NCI-H1694 (cell line): ENCODE results near the gene CETP.

ENCODE experiments used
- DNase-seq: peaks from one replicate; lab custom pipeline; 2025; lab: John Stamatoyannopoulos, UW

CETP gene

GRCh38 chr16:57021757-57022156 lies 60.0 kb downstream of the CETP start:
- DNase-seq = no peak

- DNase-seq = no peak
Measured at GRCh38 chr16:57022445-57022844, 60.7 kb downstream of the CETP start.

GRCh38 chr16:57023541-57024249 lies 61.9 kb downstream of the CETP start:
- no peak for DNase-seq

GRCh38 chr16:57024894-57025680 lies 63.3 kb downstream of the CETP start:
- DNase-seq = no peak

DNA sequence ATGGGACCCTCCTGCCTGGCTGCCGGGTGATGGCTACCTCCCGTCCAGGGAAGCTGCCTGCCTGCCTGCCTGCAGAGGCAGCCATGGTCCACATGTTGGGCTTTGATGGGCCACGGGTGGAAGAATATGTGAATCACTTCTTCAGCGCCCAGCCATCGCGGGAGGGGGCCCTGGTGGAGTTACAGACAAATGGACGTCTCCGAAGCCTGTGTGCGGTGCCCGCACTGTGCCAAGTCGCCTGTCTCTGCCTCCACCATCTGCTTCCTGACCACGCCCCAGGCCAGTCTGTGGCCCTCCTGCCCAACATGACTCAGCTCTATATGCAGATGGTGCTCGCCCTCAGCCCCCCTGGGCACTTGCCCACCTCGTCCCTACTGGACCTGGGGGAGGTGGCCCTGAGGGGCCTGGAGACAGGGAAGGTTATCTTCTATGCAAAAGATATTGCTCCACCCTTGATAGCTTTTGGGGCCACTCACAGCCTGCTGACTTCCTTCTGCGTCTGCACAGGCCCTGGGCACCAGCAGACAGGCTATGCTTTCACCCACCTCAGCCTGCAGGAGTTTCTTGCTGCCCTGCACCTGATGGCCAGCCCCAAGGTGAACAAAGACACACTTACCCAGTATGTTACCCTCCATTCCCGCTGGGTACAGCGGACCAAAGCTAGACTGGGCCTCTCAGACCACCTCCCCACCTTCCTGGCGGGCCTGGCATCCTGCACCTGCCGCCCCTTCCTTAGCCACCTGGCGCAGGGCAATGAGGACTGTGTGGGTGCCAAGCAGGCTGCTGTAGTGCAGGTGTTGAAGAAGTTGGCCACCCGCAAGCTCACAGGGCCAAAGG lies 64.4 kb downstream of the CETP start:
- no peak for DNase-seq

DNA sequence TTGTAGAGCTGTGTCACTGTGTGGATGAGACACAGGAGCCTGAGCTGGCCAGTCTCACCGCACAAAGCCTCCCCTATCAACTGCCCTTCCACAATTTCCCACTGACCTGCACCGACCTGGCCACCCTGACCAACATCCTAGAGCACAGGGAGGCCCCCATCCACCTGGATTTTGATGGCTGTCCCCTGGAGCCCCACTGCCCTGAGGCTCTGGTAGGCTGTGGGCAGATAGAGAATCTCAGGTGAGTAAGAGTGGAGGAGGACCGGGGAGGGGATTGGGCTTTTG lies 65.0 kb downstream of the CETP start:
- no peak for DNase-seq

DNA sequence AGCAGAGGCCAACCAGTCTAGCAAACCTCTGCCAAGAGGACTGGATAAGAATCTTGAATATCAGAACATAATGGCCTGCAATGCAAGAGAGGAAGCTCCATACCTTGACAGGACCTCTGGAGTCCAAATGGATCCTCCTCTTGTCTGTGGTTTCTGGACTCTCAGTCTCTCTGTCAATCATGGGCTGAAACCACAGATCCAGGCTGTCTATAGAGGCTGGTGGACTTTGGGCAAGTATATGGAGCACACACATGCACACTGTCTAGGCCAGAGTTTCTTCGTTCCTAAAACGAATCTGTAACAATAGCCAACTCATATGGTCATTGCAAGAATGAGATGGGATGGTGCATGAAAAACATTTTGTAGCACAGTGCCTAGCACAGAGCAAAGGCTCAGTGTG lies 65.3 kb downstream of the CETP start:
- no peak for DNase-seq

DNA sequence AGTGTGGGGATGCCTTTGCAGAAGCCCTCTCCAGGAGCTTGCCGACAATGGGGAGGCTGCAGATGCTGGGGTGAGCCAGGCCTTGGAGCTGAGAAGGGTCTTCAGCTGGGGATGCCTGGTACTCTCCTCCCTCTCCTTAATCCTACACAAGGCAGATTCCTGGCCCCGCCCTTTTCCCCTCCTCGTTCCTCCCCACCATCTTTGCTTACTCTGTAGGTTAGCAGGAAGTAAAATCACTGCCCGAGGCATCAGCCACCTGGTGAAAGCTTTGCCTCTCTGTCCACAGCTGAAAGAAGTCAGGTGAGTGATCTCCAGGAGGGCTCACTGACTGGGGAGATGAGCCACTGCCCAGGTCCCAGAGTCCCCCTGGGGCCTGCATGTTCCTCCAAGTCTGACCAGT lies 66.3 kb downstream of the CETP start:
- no peak for DNase-seq

GRCh38 chr16:57029161-57030160 lies 67.7 kb downstream of the CETP start:
- no peak for DNase-seq

DNA sequence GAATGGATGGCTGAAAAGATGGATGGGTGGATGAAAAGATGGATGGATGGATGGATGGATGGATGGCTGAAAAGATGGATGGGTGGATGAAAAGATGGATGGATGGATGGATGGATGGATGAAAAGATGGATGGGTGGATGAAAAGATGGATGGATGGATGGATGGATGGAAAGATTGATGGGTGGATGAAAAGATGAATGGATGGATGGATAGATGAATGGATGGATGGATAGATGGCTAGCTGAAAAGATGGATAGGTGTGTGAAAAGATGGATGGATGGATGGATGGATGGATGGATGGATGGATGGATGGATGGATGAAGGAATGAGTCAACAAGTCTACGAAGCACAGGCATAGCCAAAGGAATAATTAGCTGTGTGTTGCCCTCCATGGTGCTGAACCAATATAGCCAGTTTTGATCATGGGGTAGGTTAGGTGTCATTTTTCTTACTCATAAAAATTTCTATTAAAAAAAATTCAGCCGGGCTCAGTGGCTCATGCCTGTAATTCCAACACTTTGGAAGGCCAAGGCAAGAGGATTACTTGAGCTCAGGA lies 68.7 kb downstream of the CETP start:
- no peak for DNase-seq

- DNase-seq = no peak
Measured at GRCh38 chr16:57031156-57031555, 69.4 kb downstream of the CETP start.

- DNase-seq = no peak
Measured at GRCh38 chr16:57032346-57032745, 70.6 kb downstream of the CETP start.

DNA sequence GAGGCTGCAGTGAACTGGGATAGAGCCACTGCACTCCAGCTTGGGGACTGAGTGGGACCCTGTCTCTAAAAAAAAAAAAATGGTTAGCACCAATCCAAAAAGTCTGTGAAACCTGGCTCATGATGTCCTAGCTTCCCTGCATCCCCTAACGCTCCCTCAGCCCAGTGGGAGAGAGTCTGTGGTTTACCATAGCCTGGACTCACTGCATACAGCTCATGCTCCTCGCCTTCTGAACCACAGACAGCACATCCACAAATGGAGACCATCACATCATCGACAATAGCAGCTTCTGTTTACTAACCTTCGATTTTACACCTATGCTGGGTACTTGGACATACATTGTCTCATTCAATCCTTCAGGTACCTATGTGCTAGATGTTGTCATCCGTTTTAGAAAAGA lies 71.2 kb downstream of the CETP start:
- no peak for DNase-seq
